Measurements from ENCODE around the gene VASP. TPM values are rescaled to one million over a fixed set of nuclear protein-coding genes. Genes with fewer than 3 reads are reported as not detected.

VASP gene
- total and polyA plus RNA-seq, 2 of the 4 experiments (the other 2 are of a cell fraction), result 61.1 to 88.8 TPM

- Histone ChIP-seq H3K23ac (ENCODE audit: low read depth, low read length) (no peak overlapping the region), H4K91ac (ENCODE audit: insufficient read depth, low read depth, low read length) (no peak overlapping the region), H3K9ac (ENCODE audit: low read depth, low read length) (no peak overlapping the region), H3K27ac (ENCODE audit: insufficient read depth, low read length) (no peak overlapping the region), H3K27me3 (ENCODE audit: control insufficient read depth, insufficient read depth, low read length) (no peaks in the 10 kb centered on the region), H3K4me2 (ENCODE audit: low read depth, low read length) (no peak overlapping the region), H4K8ac (ENCODE audit: low read depth in 2 of 2, low read length in 2 of 2) (no peak overlapping the region), H3K56ac (ENCODE audit: extremely low read depth, insufficient read depth, low read length) (no peak overlapping the region), H4K5ac (ENCODE audit: low read depth, low read length) (no peak overlapping the region), H3K18ac (ENCODE audit: low read depth, low read length) (no peak overlapping the region), H3K4me3 (ENCODE audit: insufficient read depth, low read depth, low read length) (no peak overlapping the region), H2BK120ac (ENCODE audit: low read depth, low read length) (no peak overlapping the region), H3K14ac (replicated peaks; ENCODE audit: low read depth, low read length) (no peak overlapping the region), H2AK5ac (ENCODE audit: low read depth, low read length) (peak overlapping the region; percentile 62; the same call in 1 of the 2 replicates), H4K20me1 (ENCODE audit: insufficient read depth, low read length) (no peaks in the 10 kb centered on the region), H2BK15ac (ENCODE audit: low read depth, low read length) (no peak overlapping the region), H2BK5ac (ENCODE audit: low read depth, low read length, poor library complexity, severe bottlenecking) (peak overlapping the region; percentile 15), H2AFZ (replicated peaks; ENCODE audit: low read length, poor library complexity) (no peak overlapping the region), H3K79me1 (ENCODE audit: low read depth in 1 of 2, low read length in 2 of 2) (peaks cover 26 to 51% of the 10 kb centered on the region in 2 experiments), H3K9me3 (ENCODE audit: control insufficient read depth, insufficient read depth, low read length) (no peaks in the 10 kb centered on the region), H3K9me1 (ENCODE audit: insufficient read depth, low read length) (peaks cover 9% of the 10 kb centered on the region; the same call in 1 of the 2 replicates), H2BK20ac (ENCODE audit: low read depth, low read length) (peak overlapping the region; percentile 25; the same call in 1 of the 2 replicates), H3K4me1 (ENCODE audit: control insufficient read depth, insufficient read depth, low read length) (peaks cover 6% of the 10 kb centered on the region; the same call in 1 of the 2 replicates), H2AK9ac (replicated peaks; ENCODE audit: low read depth, low read length, poor library complexity) (peak overlapping the region; percentile 82), H3K4ac (ENCODE audit: low read depth, low read length) (0 out of 2 replicates have a peak overlapping the region, but pooled peaks have one; percentile 21), H3K36me3 (ENCODE audit: control insufficient read depth, insufficient read depth, low read length) (no peaks in the 10 kb centered on the region)
- ChIA-PET CTCF (interaction anchor here (0.7 kb wide), 1 partner anchor 72 kb away, joined by 3 read pairs; no protein-coding TSS in a partner anchor), POLR2A (ENCODE audit: unreplicated experiment) (no interaction called here)
- WGBS, 2 experiments (ENCODE audit: extremely low coverage in 2 of 2, insufficient read length in 1 of 2), result 48% methylated on average over 7 of the region's 15 CpGs; no CpG with 5 or more reads in 1 of the 2 experiments
- in situ Hi-C loops (cut with MboI; ENCODE audit: low sequenced_read_pairs), result no loop called here
- no peak for DNase-seq
- no TSS peak for BruUV-seq (replicated peaks)
- peak; percentile 86 for ATAC-seq (ENCODE audit: low read depth)
- intact Hi-C loops (cut with micrococcal nuclease), result loop anchor here (1.0 kb wide), 1 partner anchor 47 kb away; no protein-coding TSS in a partner anchor
- TF ChIP-seq BHLHE40 (IDR thresholded peaks at IDR 0.05; ENCODE audit: low read depth, low read length) (no peak), RAD21 (IDR thresholded peaks at IDR 0.05; ENCODE audit: low read length) (peak; percentile 65), SMC3 (IDR thresholded peaks at IDR 0.05; ENCODE audit: low read depth, low read length) (peak; percentile 40)
- TF ChIP-seq, protein P1, sequence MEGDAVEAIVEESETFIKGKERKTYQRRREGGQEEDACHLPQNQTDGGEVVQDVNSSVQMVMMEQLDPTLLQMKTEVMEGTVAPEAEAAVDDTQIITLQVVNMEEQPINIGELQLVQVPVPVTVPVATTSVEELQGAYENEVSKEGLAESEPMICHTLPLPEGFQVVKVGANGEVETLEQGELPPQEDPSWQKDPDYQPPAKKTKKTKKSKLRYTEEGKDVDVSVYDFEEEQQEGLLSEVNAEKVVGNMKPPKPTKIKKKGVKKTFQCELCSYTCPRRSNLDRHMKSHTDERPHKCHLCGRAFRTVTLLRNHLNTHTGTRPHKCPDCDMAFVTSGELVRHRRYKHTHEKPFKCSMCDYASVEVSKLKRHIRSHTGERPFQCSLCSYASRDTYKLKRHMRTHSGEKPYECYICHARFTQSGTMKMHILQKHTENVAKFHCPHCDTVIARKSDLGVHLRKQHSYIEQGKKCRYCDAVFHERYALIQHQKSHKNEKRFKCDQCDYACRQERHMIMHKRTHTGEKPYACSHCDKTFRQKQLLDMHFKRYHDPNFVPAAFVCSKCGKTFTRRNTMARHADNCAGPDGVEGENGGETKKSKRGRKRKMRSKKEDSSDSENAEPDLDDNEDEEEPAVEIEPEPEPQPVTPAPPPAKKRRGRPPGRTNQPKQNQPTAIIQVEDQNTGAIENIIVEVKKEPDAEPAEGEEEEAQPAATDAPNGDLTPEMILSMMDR (conservative IDR thresholded peaks at IDR 0.05; ENCODE audit: low read depth, low read length), result peak; percentile 66
- dilution Hi-C loops (cut with HindIII; ENCODE audit: low sequenced_read_pairs, unreplicated experiment), result no loop called here
Observed at GRCh38 chr19:45569619-45570421, 62.5 kb downstream of the VASP start.

Data from IMR-90 (cell line).